HuH-7.5 (cell line): ENCODE measurements around the gene FAM118A.
"Not testable (repeated sequence)": the region's sequence is repeated elsewhere in the genome, so short reads cannot be mapped to it uniquely, and the experiment has no call there.

Source experiments
- DNase-seq: peaks from one replicate; pipeline ENCODE4 v3.0.0; 2011; ENCODE audit warnings: low spot score

Gene FAM118A

GRCh38 chr22:45284705-45285262, 24.9 kb upstream of the FAM118A start, which contains the start of gene UPK3A:
TSS of gene UPK3A (plus strand) at chr22:45284949. CDS start at chr22:45285014, 65 bp downstream.
- DNase-seq = no peak

GRCh38 chr22:45285263-45286058, 24.3 kb upstream of the FAM118A start:
- DNase-seq = no peak

- DNase-seq = no peak
Observed at GRCh38 chr22:45286854-45287551, 22.7 kb upstream of the FAM118A start.

- no peak for DNase-seq
Observed at GRCh38 chr22:45290410-45290936, 19.3 kb upstream of the FAM118A start.

GRCh38 chr22:45291061-45291930, 18.4 kb upstream of the FAM118A start:
- DNase-seq = no peak

- no peak for DNase-seq
Observed at GRCh38 chr22:45291931-45292290, 17.8 kb upstream of the FAM118A start.

GRCh38 chr22:45292731-45293442, 16.8 kb upstream of the FAM118A start:
- DNase-seq = no peak

- DNase-seq = no peak
Observed at GRCh38 chr22:45294030-45294429, 15.7 kb upstream of the FAM118A start.

- DNase-seq = not testable (repeated sequence)
Observed at GRCh38 chr22:45295004-45295403, 14.7 kb upstream of the FAM118A start.

GRCh38 chr22:45295492-45295891, 14.2 kb upstream of the FAM118A start:
- no peak for DNase-seq

- DNase-seq = no peak
Observed at GRCh38 chr22:45296628-45297297, 13.0 kb upstream of the FAM118A start.

GRCh38 chr22:45298934-45299505, 10.7 kb upstream of the FAM118A start:
- no peak for DNase-seq

GRCh38 chr22:45302751-45303150, 7.0 kb upstream of the FAM118A start:
- no peak for DNase-seq

- no peak for DNase-seq
Observed at GRCh38 chr22:45303181-45303580, 6.6 kb upstream of the FAM118A start.

- no peak for DNase-seq
Observed at GRCh38 chr22:45304971-45305370, 4.8 kb upstream of the FAM118A start.

- DNase-seq = no peak
Observed at GRCh38 chr22:45305456-45306075, 4.2 kb upstream of the FAM118A start.

GRCh38 chr22:45306139-45306538, 3.6 kb upstream of the FAM118A start:
- DNase-seq = no peak

- no peak for DNase-seq
Observed at GRCh38 chr22:45308391-45308956, 1.3 kb upstream of the FAM118A start.

- DNase-seq = no peak
Observed at GRCh38 chr22:45308957-45309421, 745 bp upstream of the FAM118A start.
